Stimulated activated CD8-positive, alpha-beta memory T cell treated with anti-CD3 and anti-CD28 coated beads, Interleukin-7, amount 100 ng/mL, for 1 hour (primary cell): ENCODE results near the gene ZNF786.
"Not testable (repeated sequence)": the region's sequence is repeated elsewhere in the genome, so short reads cannot be mapped to it uniquely, and the experiment has no call there.

Experiments
- DNase-seq, 2 donors: peaks; one replicate each; pipeline ENCODE4 v3.0.0-alpha.2; 2020; ENCODE audit warnings: low read depth in 2 of 2

The ZNF786 gene

GRCh38 chr7:149090397-149091195 lies at the start of gene ZNF786:
ZNF786 (minus strand) TSS chr7:149090718; CDS start chr7:149090640, 78 bp downstream.
- DNase-seq = peak; percentile 79 to 84

GRCh38 chr7:149136118-149136517 lies 45.6 kb upstream of the ZNF786 start:
- DNase-seq = no peak

- no peak for DNase-seq
Observed at GRCh38 chr7:149133028-149133710, 42.7 kb upstream of the ZNF786 start.

- no peak for DNase-seq
Observed at GRCh38 chr7:149130572-149131198, 40.2 kb upstream of the ZNF786 start.

- DNase-seq = peak; percentile 16 to 28
Observed at GRCh38 chr7:149126662-149127266, 36.2 kb upstream of the ZNF786 start.

- DNase-seq = peak; percentile 90 to 91
Observed at GRCh38 chr7:149125863-149126661, 35.5 kb upstream of the ZNF786 start, which contains the start of gene ZNF425. ZNF425 (minus strand) TSS chr7:149126324; CDS start chr7:149126213, 111 bp downstream.

GRCh38 chr7:149125189-149125862 lies 34.8 kb upstream of the ZNF786 start:
- DNase-seq = no peak

GRCh38 chr7:149109969-149110368 lies 19.5 kb upstream of the ZNF786 start:
- no peak for DNase-seq

- DNase-seq = no peak
Observed at GRCh38 chr7:149104749-149105148, 14.2 kb upstream of the ZNF786 start.

- no peak for DNase-seq
Observed at GRCh38 chr7:149104214-149104613, 13.7 kb upstream of the ZNF786 start.

GRCh38 chr7:149103424-149103823 lies 12.9 kb upstream of the ZNF786 start:
- DNase-seq = no peak

- no peak for DNase-seq
Observed at GRCh38 chr7:149102666-149103065, 12.1 kb upstream of the ZNF786 start.

- no peak for DNase-seq
Observed at GRCh38 chr7:149100821-149101220, 10.3 kb upstream of the ZNF786 start.

- DNase-seq = no peak
Observed at GRCh38 chr7:149099058-149099457, 8.5 kb upstream of the ZNF786 start.

GRCh38 chr7:149097088-149097487 lies 6.6 kb upstream of the ZNF786 start:
- DNase-seq = no peak

GRCh38 chr7:149093228-149093627 lies 2.7 kb upstream of the ZNF786 start:
- DNase-seq = no peak

GRCh38 chr7:149092244-149092643 lies 1.7 kb upstream of the ZNF786 start:
- DNase-seq = not testable (repeated sequence)

- no peak for DNase-seq
Observed at GRCh38 chr7:149087376-149087775, 3.1 kb downstream of the ZNF786 start.

- DNase-seq = no peak
Observed at GRCh38 chr7:149085866-149086265, 4.7 kb downstream of the ZNF786 start.

- no peak for DNase-seq
Observed at GRCh38 chr7:149084407-149084806, 6.1 kb downstream of the ZNF786 start.

- no peak for DNase-seq
Observed at GRCh38 chr7:149081914-149082313, 8.6 kb downstream of the ZNF786 start.
